ENCODE measurements around the gene GLS. TPM values are rescaled to one million over a fixed set of nuclear protein-coding genes. Genes with fewer than 3 reads are reported as not detected.

Gene GLS
- total and polyA plus RNA-seq, 2 of the 13 experiments (the other 11 are each of a cell fraction or from before 2014, with no cell fraction given), result 78.6 to 183 TPM

GRCh38 chr2:190950566-190950991 is 70.0 kb downstream of the GLS start (continued):
- TF ChIP-seq THAP9 (CRISPR knock-in tag; IDR thresholded peaks at IDR 0.05; ENCODE audit: borderline replicate concordance), result no peak
- TF ChIP-seq SETDB1 (CRISPR knock-in tag; IDR thresholded peaks at IDR 0.05; ENCODE audit: borderline replicate concordance), result no peak
- no peak for TF ChIP-seq ZBTB10 (CRISPR knock-in tag; IDR thresholded peaks at IDR 0.05; ENCODE audit: borderline replicate concordance)
- no peak for TF ChIP-seq SSRP1 (CRISPR knock-in tag; IDR thresholded peaks at IDR 0.05)
- TF ChIP-seq ETV5 (CRISPR knock-in tag; IDR thresholded peaks at IDR 0.05; ENCODE audit: borderline replicate concordance), result no peak
- TF ChIP-seq ZBTB25 (CRISPR knock-in tag; IDR thresholded peaks at IDR 0.05), result no peak
- no peak for TF ChIP-seq ZFP90 (CRISPR knock-in tag; IDR thresholded peaks at IDR 0.05; ENCODE audit: borderline replicate concordance)
- TF ChIP-seq ZNF646 (CRISPR knock-in tag; IDR thresholded peaks at IDR 0.05), result no peak

Data from HepG2 (cell line).